Gastrocnemius medialis (tissue), 4 donors: ENCODE results near the gene NCS1. TPM values are rescaled to one million over a fixed set of nuclear protein-coding genes. Genes with fewer than 3 reads are reported as not detected.

Source experiments
- ATAC-seq, 2 donors: fragments of 150-250 bp; one replicate each; pipeline ENCODE4 v1.9.1; 2016
- DNase-seq, 2 donors: peaks; one replicate each; pipeline ENCODE4 v3.0.0-alpha.2; 2019
- H3K27ac ChIP-seq, 4 donors: fragments of 200-600 bp; sonication (generic); 1 replicate in 1 of 4; 2 replicates in 3 of 4; pipeline ENCODE4 v1.5.1; 2016 to 2018; ENCODE audit warnings: mild to moderate bottlenecking in 2 of 4, moderate library complexity in 1 of 4
- H3K27me3 ChIP-seq, 3 donors: fragments of 200-600 bp; sonication (generic) in 2 of 3; 1 replicate in 1 of 3; 2 replicates in 2 of 3; pipeline versions ENCODE4 v1.5.1 to v1.6.0; 2016 to 2019; ENCODE audit warnings: mild to moderate bottlenecking in 1 of 3, moderate library complexity in 1 of 3
- H3K36me3 ChIP-seq, 2 donors: fragments of 200-600 bp; sonication (generic) in 1 of 2; one replicate each; pipeline ENCODE4 v1.5.1; 2017 to 2018
- H3K4me1 ChIP-seq, 2 donors: fragments of 200-600 bp; sonication (generic) in 1 of 2; one replicate each; pipeline ENCODE4 v1.5.1; 2016 to 2017; ENCODE audit warnings: mild to moderate bottlenecking in 2 of 2
- H3K4me3 ChIP-seq, 4 donors: fragments of 200-600 bp; sonication (generic) in 3 of 4; 1 replicate in 1 of 4; 2 replicates in 3 of 4; pipeline ENCODE4 v1.5.1; 2016 to 2019; ENCODE audit warnings: mild to moderate bottlenecking in 2 of 4
- H3K9me3 ChIP-seq, 3 donors: fragments of 200-600 bp; sonication (generic) in 2 of 3; 1 replicate in 1 of 3; 2 replicates in 2 of 3; pipeline ENCODE4 v1.5.1; 2016 to 2019
- POLR2A ChIP-seq, 2 donors: fragments of 450-650 bp; IDR thresholded peaks; one replicate each; pipeline ENCODE4 v1.6.1; 2017; ENCODE audit warnings: antibody characterized with exemption in 2 of 2, mild to moderate bottlenecking in 2 of 2, moderate library complexity in 2 of 2
- in situ Hi-C, 4 donors: fragments of 200-750 bp; cut with MboI; loops; one replicate each; pipeline versions ENCODE4 v1.15.0 to v1.8.0; 2017; ENCODE audit warnings: low sequenced_read_pairs in 4 of 4
- intact Hi-C: fragments of 100-400 bp; cut with DNase I; formaldehyde crosslinking; loops from one replicate; pipeline ENCODE4 v1.15.1; 2023; ENCODE audit warnings: low total_unique reads
- total RNA-seq, 4 donors: library from RNA; depleted of rRNA; stranded (reverse); fragments of >200 nt; gene quantifications; one replicate each; pipeline versions ENCODE4 v1.1.0 to v1.2.3, GENCODE V29; 2016
- TF ChIP-seq, protein P1 (sequence below), 5 experiments: fragments of 450-650 bp in 3 of 5; fragments of 200-600 bp in 2 of 5; sonication (generic) in 2 of 5; IDR thresholded peaks in 4 of 5; conservative IDR thresholded peaks in 1 of 5; 1 replicate in 4 of 5; 2 replicates in 1 of 5; pipeline ENCODE4 v1.5.1; 2016 to 2019; ENCODE audit warnings: antibody characterized with exemption in 5 of 5, mild to moderate bottlenecking in 3 of 5, moderate library complexity in 3 of 5

NCS1 gene
- total RNA-seq, 4 donors from 2014 or later = 2.1 to 4.6 (median 2.5) TPM

GRCh38 chr9:130177898-130178805 is 5.9 kb downstream of the NCS1 start:
- peaks cover 0 to 4% of the 10 kb centered on the region in 2 donors for H3K4me1 ChIP-seq
- H3K27ac ChIP-seq = no peak overlapping the region
- intact Hi-C loops (no loop called here), in situ Hi-C loops (no loop called here)
- no peak overlapping the region for H3K4me3 ChIP-seq
- peaks cover 0 to 5% (median 3%) of the 10 kb centered on the region in 3 donors for H3K27me3 ChIP-seq
- H3K9me3 ChIP-seq = no peaks in the 10 kb centered on the region
- H3K36me3 ChIP-seq = no peaks in the 10 kb centered on the region
- no peak for TF ChIP-seq POLR2A (IDR thresholded peaks at IDR 0.05)
- TF ChIP-seq, protein P1, sequence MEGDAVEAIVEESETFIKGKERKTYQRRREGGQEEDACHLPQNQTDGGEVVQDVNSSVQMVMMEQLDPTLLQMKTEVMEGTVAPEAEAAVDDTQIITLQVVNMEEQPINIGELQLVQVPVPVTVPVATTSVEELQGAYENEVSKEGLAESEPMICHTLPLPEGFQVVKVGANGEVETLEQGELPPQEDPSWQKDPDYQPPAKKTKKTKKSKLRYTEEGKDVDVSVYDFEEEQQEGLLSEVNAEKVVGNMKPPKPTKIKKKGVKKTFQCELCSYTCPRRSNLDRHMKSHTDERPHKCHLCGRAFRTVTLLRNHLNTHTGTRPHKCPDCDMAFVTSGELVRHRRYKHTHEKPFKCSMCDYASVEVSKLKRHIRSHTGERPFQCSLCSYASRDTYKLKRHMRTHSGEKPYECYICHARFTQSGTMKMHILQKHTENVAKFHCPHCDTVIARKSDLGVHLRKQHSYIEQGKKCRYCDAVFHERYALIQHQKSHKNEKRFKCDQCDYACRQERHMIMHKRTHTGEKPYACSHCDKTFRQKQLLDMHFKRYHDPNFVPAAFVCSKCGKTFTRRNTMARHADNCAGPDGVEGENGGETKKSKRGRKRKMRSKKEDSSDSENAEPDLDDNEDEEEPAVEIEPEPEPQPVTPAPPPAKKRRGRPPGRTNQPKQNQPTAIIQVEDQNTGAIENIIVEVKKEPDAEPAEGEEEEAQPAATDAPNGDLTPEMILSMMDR (IDR thresholded peaks at IDR 0.05 in 4 of 5, conservative IDR thresholded peaks at IDR 0.05 in 1 of 5) = no peak
- DNase-seq = no peak
- ATAC-seq = no peak

DNA sequence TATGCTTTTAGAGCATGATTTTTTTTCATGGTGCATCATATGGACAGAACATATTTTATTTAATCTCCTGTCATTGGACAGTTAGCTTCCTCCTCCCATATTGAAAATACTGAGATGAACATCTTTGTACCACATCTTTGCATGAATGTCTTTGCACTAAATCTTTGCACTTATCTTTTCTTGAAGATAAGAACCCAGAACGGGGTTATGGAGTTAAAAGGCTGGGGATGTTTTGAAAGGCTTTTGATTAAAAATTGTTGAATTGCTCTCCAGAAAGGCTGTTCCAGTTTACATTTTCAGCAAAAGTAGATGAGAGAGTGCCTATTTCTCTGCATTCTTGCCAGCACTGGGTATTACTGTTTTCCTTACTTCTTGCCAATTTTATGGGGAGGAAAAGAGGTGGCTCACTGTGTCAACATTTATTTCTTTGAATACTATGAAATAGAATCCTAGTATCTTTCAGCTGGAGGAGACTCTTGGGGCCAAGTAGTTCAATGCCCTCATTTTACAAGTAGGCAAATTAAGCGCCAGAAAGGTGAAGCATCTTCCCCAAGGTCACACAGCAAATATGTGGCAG is 7.2 kb downstream of the NCS1 start:
- DNase-seq = no peak
- in situ Hi-C loops (no loop called here), intact Hi-C loops (no loop called here)
- ATAC-seq = no peak
- Histone ChIP-seq H3K9me3 (no peaks in the 10 kb centered on the region), H3K4me1 (no peaks in the 10 kb centered on the region), H3K36me3 (no peaks in the 10 kb centered on the region), H3K27ac (no peak overlapping the region), H3K4me3 (no peak overlapping the region), H3K27me3 (no peaks in the 10 kb centered on the region)
- TF ChIP-seq, protein P1 (IDR thresholded peaks at IDR 0.05 in 4 of 5, conservative IDR thresholded peaks at IDR 0.05 in 1 of 5) = no peak
- TF ChIP-seq POLR2A (IDR thresholded peaks at IDR 0.05) = no peak

DNA sequence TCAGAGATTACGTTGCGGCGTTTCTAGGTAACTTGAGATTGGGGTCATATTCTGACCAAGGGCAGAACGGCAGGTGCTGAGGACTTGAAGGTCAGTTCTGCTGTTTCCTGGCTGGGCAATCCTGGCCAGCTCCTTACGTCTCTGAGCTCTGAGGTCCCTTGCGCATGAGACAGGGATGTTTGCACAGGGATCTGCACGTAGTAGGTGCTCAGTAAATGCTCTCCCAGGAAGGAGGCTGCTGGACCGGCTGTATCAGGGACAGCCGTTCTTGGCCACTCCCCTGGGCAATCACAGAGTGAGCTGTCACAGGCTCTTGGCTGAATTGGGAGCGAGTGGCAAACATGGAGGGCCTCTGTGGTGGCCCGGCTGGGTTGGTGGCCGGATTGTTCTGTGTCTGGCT is 8.3 kb downstream of the NCS1 start:
- Histone ChIP-seq H3K4me1 (no peaks in the 10 kb centered on the region), H3K27me3 (no peaks in the 10 kb centered on the region), H3K9me3 (no peaks in the 10 kb centered on the region), H3K36me3 (no peaks in the 10 kb centered on the region), H3K4me3 (no peak overlapping the region), H3K27ac (no peak overlapping the region)
- in situ Hi-C loops = no loop called here
- ATAC-seq (no peak), DNase-seq (no peak)
- TF ChIP-seq, protein P1 (IDR thresholded peaks at IDR 0.05 in 4 of 5, conservative IDR thresholded peaks at IDR 0.05 in 1 of 5) = no peak
- no peak for TF ChIP-seq POLR2A (IDR thresholded peaks at IDR 0.05)
- intact Hi-C loops = no loop called here

DNA sequence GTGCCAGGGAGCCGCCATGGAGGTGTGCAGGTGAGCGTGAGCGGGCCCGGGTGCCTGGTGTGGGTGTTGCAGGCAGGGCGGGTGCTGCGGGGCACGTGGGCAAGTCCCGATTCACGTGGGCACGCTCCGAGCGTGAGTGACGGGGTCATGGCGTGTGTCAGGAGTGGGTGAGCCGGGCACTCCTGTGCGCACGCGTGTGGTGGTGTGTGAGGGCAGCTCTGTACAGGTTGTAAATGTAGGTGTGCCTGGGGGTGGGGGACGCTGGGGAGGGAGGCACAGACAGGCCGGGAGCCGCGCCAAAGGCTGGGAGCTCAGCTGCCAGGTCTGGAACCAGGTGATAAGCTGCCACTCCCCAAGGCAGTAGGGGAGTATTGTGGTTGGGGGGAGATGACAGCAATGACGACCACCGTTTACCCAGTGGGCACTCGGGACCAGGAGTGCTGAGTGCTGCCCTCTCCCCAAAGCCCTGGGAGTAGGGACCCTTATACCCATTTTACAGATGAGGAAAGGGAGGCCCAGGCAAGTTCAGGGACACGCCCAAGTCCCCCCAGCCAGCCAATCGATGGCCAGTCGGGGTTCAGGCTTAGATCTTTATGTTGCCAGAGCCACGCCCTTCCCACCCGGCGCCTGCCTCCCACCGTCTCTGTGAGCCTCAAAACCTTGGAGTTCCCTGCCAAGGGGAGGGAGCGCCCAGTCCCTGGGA is 9.6 kb downstream of the NCS1 start:
- in situ Hi-C loops = no loop called here
- no peak for TF ChIP-seq POLR2A (IDR thresholded peaks at IDR 0.05)
- TF ChIP-seq, protein P1 (IDR thresholded peaks at IDR 0.05 in 4 of 5, conservative IDR thresholded peaks at IDR 0.05 in 1 of 5) = no peak
- no peaks in the 10 kb centered on the region for H3K36me3 ChIP-seq
- H3K4me3 ChIP-seq = no peak overlapping the region
- no peak overlapping the region for H3K27ac ChIP-seq
- no peaks in the 10 kb centered on the region for H3K4me1 ChIP-seq
- no peaks in the 10 kb centered on the region for H3K27me3 ChIP-seq
- intact Hi-C loops = no loop called here
- no peak for ATAC-seq
- DNase-seq = no peak
- no peaks in the 10 kb centered on the region for H3K9me3 ChIP-seq
